IMR-90 (cell line): ENCODE data around the gene FAF1. TPM values are rescaled to one million over a fixed set of nuclear protein-coding genes. Genes with fewer than 3 reads are reported as not detected.

Experiments used
- ATAC-seq: fragments of 200-7000 bp; cut with Tn5 transposase; 2 replicates; pipeline ENCODE4 v1.9.1; 2020; ENCODE audit warnings: low read depth, mild to moderate bottlenecking, moderate library complexity
- BruUV-seq: library from RNA; stranded (reverse); fragments of 400-500 nt; replicated peaks from 2 replicates; lab custom pipeline; 2021; lab: Mats Ljungman, UMichigan
- CTCF ChIA-PET: fragments of 300-600 bp; formaldehyde crosslinking; extraction: SDS; loops from one replicate; lab custom pipeline; 2021; ENCODE audit warnings: antibody characterized with exemption; lab: Yijun Ruan, JAX
- POLR2A ChIA-PET: fragments of 300-600 bp; sonication (Branson Sonifier 250); formaldehyde crosslinking; loops from one replicate; lab custom pipeline; 2022; ENCODE audit warnings: antibody characterized with exemption; ENCODE audit not compliant: unreplicated experiment; lab: Charles Lee
- DNase-seq: peaks from one replicate; pipeline ENCODE4 v3.0.0; 2013
- H2AFZ ChIP-seq: replicated peaks from 2 replicates; pipeline ENCODE3; 2013; ENCODE audit warnings: low read length, mild to moderate bottlenecking; ENCODE audit not compliant: poor library complexity
- H2AK5ac ChIP-seq: 2 replicates; pipeline ENCODE4 v1.6.1; 2013; ENCODE audit warnings: low read depth, low read length, inconsistent platforms
- H2AK9ac ChIP-seq: replicated peaks from 2 replicates; pipeline ENCODE3; 2013; ENCODE audit warnings: mild to moderate bottlenecking, low read depth, low read length, moderate library complexity; ENCODE audit not compliant: poor library complexity
- H2BK120ac ChIP-seq: 2 replicates; pipeline ENCODE4 v1.6.1; 2013; ENCODE audit warnings: low read depth, low read length, inconsistent platforms
- H2BK15ac ChIP-seq: 3 replicates; pipeline ENCODE4 v1.6.1; 2013; ENCODE audit warnings: low read depth, low read length, inconsistent platforms
- H2BK20ac ChIP-seq: 2 replicates; pipeline ENCODE4 v1.6.1; 2013; ENCODE audit warnings: low read depth, mild to moderate bottlenecking, inconsistent platforms, low read length, moderate library complexity
- H2BK5ac ChIP-seq: 2 replicates; pipeline ENCODE4 v1.6.1; 2013; ENCODE audit warnings: mild to moderate bottlenecking, low read depth, low read length, inconsistent platforms; ENCODE audit not compliant: poor library complexity, severe bottlenecking
- H3K14ac ChIP-seq: replicated peaks from 2 replicates; pipeline ENCODE4 v1.6.1; 2013; ENCODE audit warnings: low read depth, low read length, inconsistent platforms
- H3K18ac ChIP-seq: 2 replicates; pipeline ENCODE4 v1.6.1; 2013; ENCODE audit warnings: low read depth, low read length, control low read depth
- H3K23ac ChIP-seq: 2 replicates; pipeline ENCODE4 v1.6.1; 2013; ENCODE audit warnings: low read depth, low read length, inconsistent platforms
- H3K27ac ChIP-seq: 2 replicates; pipeline ENCODE4 v1.5.1; 2013; ENCODE audit warnings: mild to moderate bottlenecking, control low read depth, low read length; ENCODE audit not compliant: insufficient read depth
- H3K27me3 ChIP-seq: 2 replicates; pipeline ENCODE4 v1.6.1; 2013; ENCODE audit warnings: low read length; ENCODE audit not compliant: control insufficient read depth, insufficient read depth
- H3K36me3 ChIP-seq: 2 replicates; pipeline ENCODE4 v1.6.1; 2013; ENCODE audit warnings: low read length, mixed read lengths; ENCODE audit not compliant: control insufficient read depth, insufficient read depth
- H3K4ac ChIP-seq: 2 replicates; pipeline ENCODE4 v1.6.1; 2013; ENCODE audit warnings: low read depth, low read length, inconsistent platforms
- H3K4me1 ChIP-seq: 2 replicates; pipeline ENCODE4 v1.6.1; 2013; ENCODE audit warnings: low read length, mixed read lengths; ENCODE audit not compliant: control insufficient read depth, insufficient read depth
- H3K4me2 ChIP-seq: 2 replicates; pipeline ENCODE4 v1.6.1; 2013; ENCODE audit warnings: low read depth, mild to moderate bottlenecking, control low read depth, low read length, moderate library complexity
- H3K4me3 ChIP-seq: 2 replicates; pipeline ENCODE4 v1.5.1; 2013; ENCODE audit warnings: low read depth, mild to moderate bottlenecking, control low read depth, low read length, moderate library complexity; ENCODE audit not compliant: insufficient read depth
- H3K56ac ChIP-seq: 2 replicates; pipeline ENCODE4 v1.6.1; 2013; ENCODE audit warnings: low read length, inconsistent platforms; ENCODE audit not compliant: insufficient read depth; ENCODE audit errors: extremely low read depth
- H3K79me1 ChIP-seq, 2 experiments: 2 replicates each; pipeline ENCODE4 v1.6.1; 2013; ENCODE audit warnings: low read length in 2 of 2, inconsistent platforms in 1 of 2, low read depth in 1 of 2
- H3K9ac ChIP-seq: 2 replicates; pipeline ENCODE4 v1.6.1; 2013; ENCODE audit warnings: low read depth, low read length, control low read depth
- H3K9me1 ChIP-seq: 2 replicates; pipeline ENCODE4 v1.6.1; 2013; ENCODE audit warnings: low read length, inconsistent platforms; ENCODE audit not compliant: insufficient read depth
- H3K9me3 ChIP-seq: 2 replicates; pipeline ENCODE4 v1.6.1; 2013; ENCODE audit warnings: low read length; ENCODE audit not compliant: control insufficient read depth, insufficient read depth
- H4K20me1 ChIP-seq: 2 replicates; pipeline ENCODE4 v1.6.1; 2013; ENCODE audit warnings: low read length, inconsistent platforms; ENCODE audit not compliant: insufficient read depth
- H4K5ac ChIP-seq: 2 replicates; pipeline ENCODE4 v1.6.1; 2013; ENCODE audit warnings: mild to moderate bottlenecking, low read depth, low read length, control low read depth
- H4K8ac ChIP-seq, 2 experiments: 2 replicates each; pipeline ENCODE4 v1.6.1; 2013; ENCODE audit warnings: low read depth in 2 of 2, low read length in 2 of 2, control low read depth in 1 of 2, inconsistent platforms in 1 of 2
- H4K91ac ChIP-seq: 2 replicates; pipeline ENCODE4 v1.6.1; 2013; ENCODE audit warnings: low read depth, low read length, inconsistent platforms; ENCODE audit not compliant: insufficient read depth
- MAZ ChIP-seq: IDR thresholded peaks from 2 replicates; pipeline ENCODE4 v1.6.1; 2012; ENCODE audit warnings: low read depth, mild to moderate bottlenecking, low read length, improper control_type of control experiment, moderate library complexity, borderline replicate concordance
- MXI1 ChIP-seq: IDR thresholded peaks from 2 replicates; pipeline ENCODE4 v1.6.1; 2012; ENCODE audit warnings: low read depth, mild to moderate bottlenecking, low read length, moderate library complexity, borderline replicate concordance
- POLR2A ChIP-seq: IDR thresholded peaks from 2 replicates; pipeline ENCODE4 v1.6.1; 2012; ENCODE audit warnings: mild to moderate bottlenecking, low read depth, low read length
- RCOR1 ChIP-seq: IDR thresholded peaks from 2 replicates; pipeline ENCODE4 v1.6.1; 2012; ENCODE audit warnings: mild to moderate bottlenecking, low read length, improper control_type of control experiment; ENCODE audit not compliant: insufficient replicate concordance
- RFX5 ChIP-seq: IDR thresholded peaks from 2 replicates; pipeline ENCODE4 v1.8.0; 2012; ENCODE audit warnings: low read depth, mild to moderate bottlenecking, low read length, moderate library complexity
- whole genome bisulfite sequencing, 2 experiments: methylation state at CpG; one replicate each; pipeline versions ENCODE4 v1.1.5 to v1.1.7; 2013; ENCODE audit warnings: missing lambda C conversion rate in 2 of 2; ENCODE audit not compliant: insufficient read length in 1 of 2; ENCODE audit errors: extremely low coverage in 2 of 2; 5-methylcytosine and 5-hydroxymethylcytosine counted together
- dilution Hi-C: fragments of 300-500 bp; cut with HindIII; formaldehyde crosslinking; loops from one replicate; pipeline ENCODE4 v1.14.3; 2018; ENCODE audit warnings: low sequenced_read_pairs; ENCODE audit not compliant: unreplicated experiment
- in situ Hi-C: fragments of 300-500 bp; cut with MboI; formaldehyde crosslinking; loops from 3 replicates; pipeline ENCODE4 v1.14.3; 2019; ENCODE audit warnings: low sequenced_read_pairs, inconsistent platforms, mixed read lengths
- intact Hi-C: fragments of 100-400 bp; cut with micrococcal nuclease; formaldehyde crosslinking; loops from 2 replicates; pipeline ENCODE4 v1.10.0; 2022
- polyA plus RNA-seq, 3 experiments: library from polyadenylated mRNA; depleted of rRNA; stranded (reverse); fragments of >200 nt; gene quantifications; 2 replicates each; pipeline ENCODE4 v1.2.3, GENCODE V29; 2012; ENCODE audit warnings: low replicate concordance in 1 of 3
- total RNA-seq: library from RNA; depleted of rRNA; stranded (reverse); fragments of >200 nt; gene quantifications from 2 replicates; pipeline ENCODE4 v1.2.3, GENCODE V29; 2012
- TF ChIP-seq, protein P1 (sequence below): fragments of 150-350 bp; IDR thresholded peaks from 2 replicates; pipeline ENCODE4 v1.6.1; 2017; ENCODE audit warnings: mild to moderate bottlenecking, antibody characterized with exemption, low read length, low read depth

FAF1 gene
- total and polyA plus RNA-seq, 2 of the 4 experiments (the other 2 are of a cell fraction): 18.8 to 72.9 TPM

DNA sequence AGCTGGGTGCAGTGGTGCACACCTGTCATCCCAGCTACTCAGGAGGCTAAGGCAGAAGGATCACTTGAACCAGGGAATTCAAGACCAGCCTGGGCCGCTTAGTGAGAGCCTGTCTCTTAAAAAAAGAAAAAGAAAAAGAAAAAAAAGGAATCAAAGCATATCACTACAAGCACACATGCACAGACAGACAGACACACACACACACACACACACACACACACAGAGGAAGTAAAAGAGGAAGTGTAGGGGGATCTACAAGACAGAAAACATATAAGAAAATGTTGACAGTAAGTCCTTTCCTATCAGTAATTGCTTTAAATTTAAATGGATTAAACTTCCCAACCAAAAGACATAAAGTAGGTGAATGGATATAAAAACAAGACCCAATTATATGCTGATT lies 180.3 kb downstream of the FAF1 start:
- WGBS, 2 experiments: no CpG with 5 or more reads among the region's 1 CpG
- Histone ChIP-seq H2BK120ac (no peak overlapping the region), H4K20me1 (no peaks in the 10 kb centered on the region), H3K4me2 (no peak overlapping the region), H3K18ac (no peak overlapping the region), H2AFZ (no peak overlapping the region), H3K27ac (no peak overlapping the region), H3K23ac (no peak overlapping the region), H3K27me3 (no peaks in the 10 kb centered on the region), H3K14ac (no peak overlapping the region), H3K56ac (no peak overlapping the region), H3K9me3 (peaks cover 3% of the 10 kb centered on the region; the same call in 1 of the 2 replicates), H2BK15ac (no peak overlapping the region), H3K4me1 (no peaks in the 10 kb centered on the region), H2BK5ac (no peak overlapping the region), H3K36me3 (peaks cover 8% of the 10 kb centered on the region), H2AK9ac (no peak overlapping the region), H4K91ac (no peak overlapping the region), H3K9me1 (peaks cover 6% of the 10 kb centered on the region; the same call in 1 of the 2 replicates), H3K79me1 (peaks cover 13 to 17% of the 10 kb centered on the region in 2 experiments; a peak in 3 of 4 replicates), H3K4ac (no peak overlapping the region), H2BK20ac (no peak overlapping the region), H3K4me3 (no peak overlapping the region), H4K5ac (no peak overlapping the region), H4K8ac (no peak overlapping the region), H2AK5ac (no peak overlapping the region), H3K9ac (no peak overlapping the region)
- CTCF ChIA-PET: interaction anchor here (0.6 kb wide), 1 partner anchor 245 kb away, joined by 3 read pairs; no protein-coding TSS in a partner anchor
- TF ChIP-seq, protein P1, sequence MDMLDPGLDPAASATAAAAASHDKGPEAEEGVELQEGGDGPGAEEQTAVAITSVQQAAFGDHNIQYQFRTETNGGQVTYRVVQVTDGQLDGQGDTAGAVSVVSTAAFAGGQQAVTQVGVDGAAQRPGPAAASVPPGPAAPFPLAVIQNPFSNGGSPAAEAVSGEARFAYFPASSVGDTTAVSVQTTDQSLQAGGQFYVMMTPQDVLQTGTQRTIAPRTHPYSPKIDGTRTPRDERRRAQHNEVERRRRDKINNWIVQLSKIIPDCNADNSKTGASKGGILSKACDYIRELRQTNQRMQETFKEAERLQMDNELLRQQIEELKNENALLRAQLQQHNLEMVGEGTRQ: no peak
- TF ChIP-seq MAZ (no peak), RCOR1 (no peak), RFX5 (no peak), MXI1 (no peak), POLR2A (no peak)
- in situ Hi-C loops (loop anchor here (5.0 kb wide), 1 partner anchor 412 kb away; no protein-coding TSS in a partner anchor), intact Hi-C loops (loop anchor here (5.0 kb wide), 1 partner anchor 262 kb away; no protein-coding TSS in a partner anchor), dilution Hi-C loops (no loop called here)
- ATAC-seq (no peak), DNase-seq (no peak)
- BruUV-seq: no TSS peak
- POLR2A ChIA-PET: interaction anchor here (0.6 kb wide), 1 partner anchor 206 kb away, joined by 7 read pairs; no protein-coding TSS in a partner anchor
